ENCODE measurements around the gene CACNA2D2. TPM values are rescaled to one million over a fixed set of nuclear protein-coding genes. Genes with fewer than 3 reads are reported as not detected.

CACNA2D2 gene
- total and polyA plus RNA-seq, 2 of the 8 experiments (the other 6 are each of a cell fraction or from before 2014, with no cell fraction given): 14.1 to 25.0 TPM

DNA sequence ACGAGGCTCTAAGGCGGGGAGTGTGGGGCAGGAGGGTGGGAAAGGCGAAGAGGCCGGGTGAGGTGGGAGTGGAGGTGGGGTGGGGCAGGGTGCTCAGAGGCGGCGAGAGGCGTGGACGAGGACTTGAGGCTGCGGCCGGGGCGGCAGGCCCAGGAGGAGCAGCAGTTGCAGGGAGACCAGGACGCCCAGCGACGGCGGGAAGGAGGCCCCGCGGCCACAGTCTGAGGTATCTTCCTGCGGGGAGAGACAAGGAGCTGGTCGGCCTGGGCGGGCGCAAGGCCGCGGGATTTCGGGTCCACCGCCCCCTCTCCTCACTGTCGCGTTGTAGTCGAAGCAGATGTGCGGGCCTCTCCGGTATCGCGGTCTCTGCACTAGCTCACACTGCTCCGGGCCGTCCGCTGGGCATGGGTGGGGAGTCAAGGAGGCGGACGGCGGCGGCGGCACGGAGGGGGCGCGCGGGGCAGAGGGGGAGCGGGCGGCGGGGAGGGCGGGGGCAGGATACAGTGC is 138.8 kb downstream of the CACNA2D2 start:
- Histone ChIP-seq H3K27me3 (replicated peaks in 1 of 4; ENCODE audit: control insufficient read depth in 3 of 4, extremely low read depth in 1 of 4, insufficient read depth in 3 of 4, low read length in 3 of 4) (peaks cover 0 to 5% (median 2%) of the 10 kb centered on the region in 4 experiments; a peak in 3 of 7 replicates), H2BK120ac (replicated peaks; ENCODE audit: low read depth, low read length) (no peak overlapping the region), H3K9me3 (ENCODE audit: insufficient read depth in 2 of 2, low read depth in 1 of 2, low read length in 1 of 2) (no peaks in the 10 kb centered on the region), H3K4ac (replicated peaks; ENCODE audit: insufficient read length, low read depth, low read length) (peak overlapping the region; percentile 58), H3K4me3 (ENCODE audit: extremely low read depth in 1 of 4, insufficient read depth in 2 of 4, low read depth in 3 of 4, low read length in 4 of 4) (peak overlapping the region; percentile 43 to 68 (median 50)), H3K18ac (ENCODE audit: extremely low read depth, low read length) (no peak overlapping the region; the same call in 1 of the 2 replicates), H2AFZ (ENCODE audit: low read length) (no peak overlapping the region; the same call in 1 of the 2 replicates), H2BK15ac (ENCODE audit: low read length) (no peak overlapping the region), H3K9ac (replicated peaks in 1 of 4; ENCODE audit: extremely low read depth in 1 of 4, low read depth in 3 of 4, low read length in 3 of 4) (peak overlapping the region; percentile 5 to 58 (median 43); a peak in 6 of 7 replicates), H4K8ac (ENCODE audit: extremely low read depth, insufficient read depth, low read length) (peak overlapping the region; percentile 76; the same call in 1 of the 2 replicates), H4K5ac (ENCODE audit: insufficient read length, low read depth, low read length) (no peak overlapping the region), H2AK5ac (ENCODE audit: low read depth, low read length) (no peak overlapping the region), H3K36me3 (ENCODE audit: control insufficient read depth in 2 of 4, insufficient read depth in 4 of 4, low read length in 3 of 4) (no peaks in the 10 kb centered on the region), H2BK12ac (ENCODE audit: low read depth, low read length) (no peak overlapping the region), H3K14ac (ENCODE audit: insufficient read length) (no peak overlapping the region), H3K23ac (ENCODE audit: insufficient read length) (no peak overlapping the region), H3K56ac (replicated peaks; ENCODE audit: insufficient read length, low read depth, low read length) (peak overlapping the region; percentile 11), H3K27ac (ENCODE audit: low read depth, low read length) (no peak overlapping the region), H2BK5ac (ENCODE audit: low read depth, low read length) (no peak overlapping the region), H3K4me1 (replicated peaks in 1 of 4; ENCODE audit: control insufficient read depth in 3 of 4, insufficient read depth in 4 of 4, low read length in 3 of 4) (peaks cover 0 to 15% (median 10%) of the 10 kb centered on the region in 4 experiments; a peak in 6 of 7 replicates), H2BK20ac (ENCODE audit: low read length) (no peak overlapping the region), H4K20me1 (replicated peaks in 1 of 2; ENCODE audit: control insufficient read depth in 1 of 2, insufficient read depth in 2 of 2, low read length in 2 of 2) (peaks cover 0 to 2% of the 10 kb centered on the region in 2 experiments), H3K23me2 (ENCODE audit: low read depth, low read length) (peaks cover 13% of the 10 kb centered on the region; the same call in 1 of the 2 replicates), H4K91ac (replicated peaks; ENCODE audit: insufficient read length, low read length) (peak overlapping the region; percentile 25), H3K4me2 (ENCODE audit: insufficient read depth in 1 of 2, low read depth in 2 of 2, low read length in 2 of 2) (peak overlapping the region; percentile 72 to 76), H3K79me2 (ENCODE audit: control insufficient read depth in 1 of 2, insufficient read depth in 2 of 2, low read length in 2 of 2) (no peaks in the 10 kb centered on the region), H3K79me1 (ENCODE audit: low read depth, low read length) (0 out of 2 replicates have a peak, but pooled peaks cover 2% of the 10 kb centered on the region)
- TF ChIP-seq, protein P1, sequence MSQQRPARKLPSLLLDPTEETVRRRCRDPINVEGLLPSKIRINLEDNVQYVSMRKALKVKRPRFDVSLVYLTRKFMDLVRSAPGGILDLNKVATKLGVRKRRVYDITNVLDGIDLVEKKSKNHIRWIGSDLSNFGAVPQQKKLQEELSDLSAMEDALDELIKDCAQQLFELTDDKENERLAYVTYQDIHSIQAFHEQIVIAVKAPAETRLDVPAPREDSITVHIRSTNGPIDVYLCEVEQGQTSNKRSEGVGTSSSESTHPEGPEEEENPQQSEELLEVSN (IDR thresholded peaks at IDR 0.05): peak; percentile 53; the same call in 1 of the 2 replicates
- TF ChIP-seq MAX (IDR thresholded peaks at IDR 0.05) (no peak), POLR2AphosphoS5 (IDR thresholded peaks at IDR 0.05; ENCODE audit: low read depth, low read length) (0 out of 2 replicates have a peak, but pooled peaks have one; percentile 21)
- ChIA-PET CTCF (ENCODE audit: partially characterized antibody) (interaction anchor here (1.0 to 4.5 kb wide), 8 partner anchors 8 to 187 kb away, joined by 3 to 18 read pairs (median 4); partner anchors contain the start of gene RASSF1), POLR2A (ENCODE audit: partially characterized antibody) (interaction anchor here (0.7 to 2.5 kb wide), 6 partner anchors 11 to 1604 kb away, joined by 3 to 22 read pairs (median 4); partner anchors contain the start of genes CYB561D2 and NPRL2)
- 7% methylated on average over 24 of the region's 48 CpGs; no CpG with 5 or more reads in 1 of the 2 experiments for WGBS, 2 experiments (ENCODE audit: extremely low coverage in 1 of 2, insufficient coverage in 1 of 2, insufficient read length in 1 of 2, insufficient replicate concordance in 2 of 2, low coverage in 1 of 2, low lambda C conversion rate in 2 of 2, missing lambda C conversion rate in 1 of 2)
- FAIRE-seq (no peak), DNase-seq (ENCODE audit: low read depth in 1 of 2, low spot score in 2 of 2) (no peak)

Measured in H1 (cell line).